Karpas-422 (cell line): ENCODE results near the gene RNF208. TPM values are rescaled to one million over a fixed set of nuclear protein-coding genes. Genes with fewer than 3 reads are reported as not detected.

Source experiments
- DNase-seq: peaks from one replicate; pipeline ENCODE4 v3.0.0-alpha.2; 2015
- H2AFZ ChIP-seq: fragments of 200-600 bp; sonication (generic); 2 replicates; pipeline ENCODE4 v1.6.1; 2014; ENCODE audit warnings: antibody characterized with exemption, low read length, mixed read lengths
- H3K27ac ChIP-seq: fragments of 200-600 bp; sonication (generic); 2 replicates; pipeline ENCODE4 v1.5.1; 2014; ENCODE audit warnings: mild to moderate bottlenecking, low read length, moderate library complexity
- H3K27me3 ChIP-seq: fragments of 200-600 bp; sonication (generic); 2 replicates; pipeline ENCODE4 v1.6.1; 2014; ENCODE audit warnings: low read length, mixed read lengths
- H3K36me3 ChIP-seq: fragments of 200-600 bp; sonication (generic); 2 replicates; pipeline ENCODE4 v1.6.1; 2014; ENCODE audit warnings: low read length, mixed read lengths; ENCODE audit not compliant: insufficient read depth
- H3K4me1 ChIP-seq: fragments of 200-600 bp; sonication (generic); 2 replicates; pipeline ENCODE4 v1.6.1; 2014; ENCODE audit warnings: mild to moderate bottlenecking, low read length, mixed read lengths
- H3K4me2 ChIP-seq: fragments of 200-600 bp; sonication (generic); 2 replicates; pipeline ENCODE4 v1.6.1; 2014; ENCODE audit warnings: low read length, low read depth, mild to moderate bottlenecking; ENCODE audit not compliant: poor library complexity, severe bottlenecking
- H3K4me3 ChIP-seq: fragments of 200-600 bp; sonication (generic); 2 replicates; pipeline ENCODE4 v1.5.1; 2014; ENCODE audit warnings: mild to moderate bottlenecking, antibody characterized with exemption, low read length, mixed read lengths
- H3K79me2 ChIP-seq: fragments of 200-600 bp; sonication (generic); 2 replicates; pipeline ENCODE4 v1.6.1; 2014; ENCODE audit warnings: mild to moderate bottlenecking, low read length, mixed read lengths
- H3K9ac ChIP-seq: fragments of 200-600 bp; sonication (generic); 2 replicates; pipeline ENCODE4 v1.6.0; 2014; ENCODE audit warnings: low read length
- H3K9me2 ChIP-seq: fragments of 200-600 bp; sonication (generic), shearing (Covaris generic); replicated peaks from 2 replicates; pipeline ENCODE4 v1.6.0; 2014; ENCODE audit warnings: mild to moderate bottlenecking, low read length, moderate library complexity; ENCODE audit not compliant: insufficient read depth
- H3K9me3 ChIP-seq: fragments of 300-700, 200-600 bp; sonication (generic); 2 replicates; pipeline ENCODE4 v1.6.1; 2014; ENCODE audit warnings: low read length, mixed read lengths
- H4K20me1 ChIP-seq: fragments of 200-600 bp; sonication (generic); 2 replicates; pipeline ENCODE4 v1.6.1; 2014; ENCODE audit warnings: mild to moderate bottlenecking, antibody characterized with exemption, low read length, low read depth; ENCODE audit not compliant: insufficient read depth
- total RNA-seq: library from RNA; depleted of rRNA; stranded (reverse); fragments of >200 nt; shearing (Covaris generic); gene quantifications from 2 replicates; pipeline ENCODE4 v1.2.3, GENCODE V29; 2014; ENCODE audit warnings: low replicate concordance

Gene RNF208
- total RNA-seq, 1 experiment from 2014 or later = 0.26 TPM

DNA sequence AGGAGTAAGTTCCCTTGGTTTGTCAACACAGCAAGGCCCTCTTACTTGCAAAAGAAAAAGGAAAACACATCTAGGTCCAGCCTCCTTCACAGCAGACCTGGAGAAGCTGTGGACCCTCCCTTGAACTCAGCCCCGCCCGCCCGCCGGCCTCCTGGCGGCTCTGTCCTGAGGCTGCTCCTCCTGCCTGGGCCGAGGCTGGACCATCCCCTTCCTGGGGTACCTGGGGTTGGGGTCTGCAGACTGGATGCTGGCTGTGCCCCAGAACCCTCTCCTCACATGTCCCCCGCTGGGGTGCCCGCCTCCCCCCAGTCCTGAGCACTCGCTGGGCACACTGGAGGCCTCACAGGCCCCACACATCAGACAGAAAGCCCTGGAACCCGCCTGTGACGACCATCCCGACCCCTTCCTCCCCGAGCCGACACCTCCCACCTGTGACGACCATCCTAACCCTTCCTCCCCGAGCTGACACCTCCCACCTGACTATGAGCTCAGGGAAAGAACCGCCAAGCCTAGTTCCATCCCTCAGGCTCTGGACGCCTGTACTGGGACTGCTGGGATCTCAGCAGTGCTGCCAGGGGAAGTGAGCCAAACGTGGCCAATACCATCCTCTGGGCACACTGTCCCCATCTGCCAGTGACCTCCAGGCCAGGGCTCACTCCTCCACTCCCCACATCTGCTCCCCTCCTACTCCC is 43.0 kb downstream of the RNF208 start:
- H4K20me1 ChIP-seq = peaks cover 10% of the 10 kb centered on the region; the same call in 1 of the 2 replicates
- H3K4me3 ChIP-seq = no peak overlapping the region
- H3K36me3 ChIP-seq = no peaks in the 10 kb centered on the region
- H2AFZ ChIP-seq = no peak overlapping the region
- H3K27ac ChIP-seq = no peak overlapping the region
- H3K4me2 ChIP-seq = no peak overlapping the region
- no peak for DNase-seq
- peaks cover 10% of the 10 kb centered on the region for H3K4me1 ChIP-seq
- no peaks in the 10 kb centered on the region for H3K27me3 ChIP-seq
- H3K9me3 ChIP-seq = no peaks in the 10 kb centered on the region
- no peaks in the 10 kb centered on the region for H3K79me2 ChIP-seq
- H3K9me2 ChIP-seq = no peaks in the 10 kb centered on the region
- H3K9ac ChIP-seq = no peak overlapping the region

DNA sequence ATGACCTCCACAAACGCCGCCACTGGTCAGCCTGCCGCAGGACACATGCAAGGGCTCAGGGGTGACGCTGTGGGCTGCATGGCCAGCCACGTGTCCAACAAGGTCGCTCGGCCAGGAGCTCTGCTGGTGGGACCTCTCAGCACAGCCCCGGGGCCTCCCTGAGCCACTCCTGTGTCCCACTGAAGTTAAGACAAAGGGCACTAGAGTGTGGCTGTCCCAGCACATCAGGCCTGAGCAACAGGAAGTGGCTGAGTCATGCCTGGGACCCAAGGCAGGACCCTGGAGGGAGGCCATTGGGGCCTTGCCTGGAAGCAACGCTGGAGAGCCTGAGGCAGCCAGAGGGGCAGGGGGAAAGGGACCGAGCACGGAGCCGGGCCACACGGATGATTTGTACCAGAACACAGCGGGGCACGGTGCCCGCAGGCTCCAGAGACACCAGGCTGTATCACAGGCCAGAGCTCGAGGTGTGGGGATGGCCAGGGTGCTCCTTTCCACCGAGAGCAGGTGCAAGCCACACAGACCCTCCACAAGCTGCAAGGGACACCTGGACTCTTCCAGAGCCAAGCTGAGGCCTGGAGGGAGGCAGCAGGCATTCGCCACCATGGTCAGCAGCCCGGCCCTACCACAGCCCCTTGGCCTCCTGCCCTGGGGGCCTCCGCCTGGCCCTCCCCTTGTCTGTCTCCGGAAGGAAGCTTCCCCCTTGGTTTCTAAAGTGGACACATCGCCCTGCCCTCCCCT is 43.7 kb downstream of the RNF208 start:
- no peaks in the 10 kb centered on the region for H3K79me2 ChIP-seq
- H3K9me2 ChIP-seq = no peaks in the 10 kb centered on the region
- H3K9me3 ChIP-seq = no peaks in the 10 kb centered on the region
- H3K27ac ChIP-seq = no peak overlapping the region
- H3K27me3 ChIP-seq = no peaks in the 10 kb centered on the region
- DNase-seq = no peak
- peaks cover 10% of the 10 kb centered on the region for H3K4me1 ChIP-seq
- H3K36me3 ChIP-seq = no peaks in the 10 kb centered on the region
- peaks cover 11% of the 10 kb centered on the region; the same call in 1 of the 2 replicates for H4K20me1 ChIP-seq
- H2AFZ ChIP-seq = no peak overlapping the region
- H3K4me2 ChIP-seq = no peak overlapping the region
- H3K4me3 ChIP-seq = no peak overlapping the region
- no peak overlapping the region for H3K9ac ChIP-seq

DNA sequence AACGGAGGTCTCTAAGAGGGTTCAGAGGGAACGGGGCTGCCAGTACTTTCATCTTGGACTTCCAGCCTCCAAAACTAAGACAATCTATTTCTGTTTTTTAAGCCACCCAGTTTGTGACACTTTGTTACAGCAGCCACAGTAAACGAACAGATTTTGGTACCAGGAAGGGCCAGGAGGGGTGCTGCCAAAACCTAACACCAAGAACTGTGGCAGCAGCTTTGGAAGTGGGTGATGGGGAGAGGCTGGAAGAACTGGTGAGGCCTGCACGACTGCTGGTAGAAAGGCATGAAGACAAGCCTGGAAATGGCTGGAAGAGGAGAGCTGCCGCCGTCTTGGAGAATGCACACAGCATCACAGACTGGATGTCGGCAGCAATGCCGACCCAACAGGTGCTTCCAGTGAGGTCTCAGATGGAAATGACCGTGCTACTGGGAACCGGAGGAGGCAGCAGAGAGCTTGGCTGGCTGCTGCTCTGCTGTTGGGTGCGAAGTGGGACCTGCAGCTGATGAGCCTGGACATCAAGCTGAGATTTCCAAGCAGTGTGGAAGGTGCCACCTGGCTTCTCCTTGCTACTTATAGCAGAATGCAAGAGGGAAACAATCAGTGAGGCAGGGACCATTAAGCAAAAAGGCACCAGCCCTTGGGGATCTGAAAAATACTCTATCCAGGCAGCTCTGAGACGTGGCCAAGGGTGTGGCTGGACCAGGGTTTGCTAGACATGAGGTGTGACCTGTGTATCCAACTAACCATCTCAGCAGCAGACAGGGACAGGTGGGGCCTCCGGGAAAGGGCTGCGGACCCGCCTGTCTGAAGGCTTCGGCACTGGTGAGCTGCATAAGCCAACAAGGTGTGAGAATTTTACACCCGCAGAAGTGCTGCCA is 45.5 kb downstream of the RNF208 start:
- Histone ChIP-seq H3K4me3 (no peak overlapping the region), H3K4me2 (no peak overlapping the region), H3K36me3 (no peaks in the 10 kb centered on the region), H3K79me2 (no peaks in the 10 kb centered on the region), H3K9me3 (no peaks in the 10 kb centered on the region), H3K9me2 (no peaks in the 10 kb centered on the region), H3K4me1 (peaks cover 10% of the 10 kb centered on the region), H2AFZ (no peak overlapping the region), H3K27me3 (no peaks in the 10 kb centered on the region), H3K9ac (no peak overlapping the region), H3K27ac (no peak overlapping the region), H4K20me1 (peaks cover 15% of the 10 kb centered on the region; the same call in 1 of the 2 replicates)
- DNase-seq = peak; percentile 86

DNA sequence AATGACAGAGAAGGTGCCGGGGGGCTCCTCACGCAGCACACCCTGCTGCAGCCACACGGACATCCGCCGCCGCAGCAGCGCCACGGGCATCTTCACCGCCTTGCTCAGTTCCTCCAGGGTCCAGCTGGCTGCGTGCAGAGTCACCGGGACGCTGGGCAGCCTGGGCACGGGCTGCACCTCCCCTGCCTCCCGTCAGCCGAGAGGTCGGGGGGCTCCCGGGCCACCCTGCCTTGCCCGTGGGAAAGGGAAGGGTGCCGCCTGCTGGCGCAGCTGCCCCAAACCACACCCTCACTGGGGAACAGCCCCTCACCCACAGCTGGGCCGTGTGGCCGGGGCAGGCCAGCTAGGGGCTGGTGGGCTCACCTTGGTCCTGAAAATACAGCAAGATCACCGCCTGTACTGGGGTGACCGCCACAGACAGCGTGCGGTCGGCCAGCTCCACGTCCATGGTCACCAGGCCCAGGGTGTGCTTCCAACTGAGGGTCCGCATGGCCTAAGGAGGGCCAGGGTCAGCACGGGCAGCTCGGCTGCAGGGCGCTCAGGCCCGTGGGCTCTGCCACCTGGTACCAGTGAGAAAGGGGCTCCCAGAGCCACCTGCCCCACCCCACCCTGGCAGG is 46.6 kb downstream of the RNF208 start:
- no peak overlapping the region for H3K4me3 ChIP-seq
- H3K9me2 ChIP-seq = no peaks in the 10 kb centered on the region
- no peak overlapping the region for H3K4me2 ChIP-seq
- H2AFZ ChIP-seq = no peak overlapping the region
- no peaks in the 10 kb centered on the region for H3K79me2 ChIP-seq
- H4K20me1 ChIP-seq = peaks cover 18% of the 10 kb centered on the region; the same call in 1 of the 2 replicates
- peaks cover 20% of the 10 kb centered on the region for H3K4me1 ChIP-seq
- H3K36me3 ChIP-seq = no peaks in the 10 kb centered on the region
- H3K27ac ChIP-seq = no peak overlapping the region
- peak; percentile 64 for DNase-seq
- no peaks in the 10 kb centered on the region for H3K27me3 ChIP-seq
- H3K9me3 ChIP-seq = no peaks in the 10 kb centered on the region
- no peak overlapping the region for H3K9ac ChIP-seq

DNA sequence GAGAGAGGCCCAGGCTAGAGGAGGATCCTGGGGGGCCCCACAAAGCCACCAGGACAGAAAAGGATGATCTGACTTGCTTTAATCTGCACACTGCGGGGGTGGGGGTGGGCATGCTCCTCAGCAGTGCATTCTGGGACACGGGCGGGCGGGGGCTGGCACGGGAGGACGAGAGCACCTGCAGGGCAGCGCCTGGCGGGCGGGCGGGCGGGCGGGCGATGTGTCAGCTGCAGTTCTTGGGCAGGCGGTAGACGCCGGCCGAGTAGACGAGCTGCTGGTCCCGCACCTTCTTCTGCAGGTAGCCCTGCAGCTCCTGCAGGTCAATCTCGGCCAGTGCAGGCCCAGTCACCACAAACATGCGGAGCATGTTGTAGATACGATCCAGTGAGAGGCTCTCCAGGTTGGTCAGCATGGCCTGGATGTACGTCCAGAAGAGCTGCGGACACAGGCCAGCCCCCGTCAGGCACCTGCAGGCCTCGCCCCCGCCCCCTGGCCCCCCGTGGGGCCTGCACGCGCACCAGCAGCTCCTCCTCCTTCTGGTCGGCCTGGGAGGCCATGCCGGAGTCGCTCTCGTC is 47.2 kb downstream of the RNF208 start:
- no peaks in the 10 kb centered on the region for H3K27me3 ChIP-seq
- no peak overlapping the region for H3K9ac ChIP-seq
- H3K27ac ChIP-seq = no peak overlapping the region
- H3K4me3 ChIP-seq = no peak overlapping the region
- H3K79me2 ChIP-seq = no peaks in the 10 kb centered on the region
- peaks cover 22% of the 10 kb centered on the region; the same call in 1 of the 2 replicates for H4K20me1 ChIP-seq
- no peak overlapping the region for H2AFZ ChIP-seq
- H3K9me2 ChIP-seq = no peaks in the 10 kb centered on the region
- H3K9me3 ChIP-seq = no peaks in the 10 kb centered on the region
- DNase-seq = peak; percentile 77
- H3K4me2 ChIP-seq = no peak overlapping the region
- H3K36me3 ChIP-seq = no peaks in the 10 kb centered on the region
- peaks cover 27% of the 10 kb centered on the region for H3K4me1 ChIP-seq

DNA sequence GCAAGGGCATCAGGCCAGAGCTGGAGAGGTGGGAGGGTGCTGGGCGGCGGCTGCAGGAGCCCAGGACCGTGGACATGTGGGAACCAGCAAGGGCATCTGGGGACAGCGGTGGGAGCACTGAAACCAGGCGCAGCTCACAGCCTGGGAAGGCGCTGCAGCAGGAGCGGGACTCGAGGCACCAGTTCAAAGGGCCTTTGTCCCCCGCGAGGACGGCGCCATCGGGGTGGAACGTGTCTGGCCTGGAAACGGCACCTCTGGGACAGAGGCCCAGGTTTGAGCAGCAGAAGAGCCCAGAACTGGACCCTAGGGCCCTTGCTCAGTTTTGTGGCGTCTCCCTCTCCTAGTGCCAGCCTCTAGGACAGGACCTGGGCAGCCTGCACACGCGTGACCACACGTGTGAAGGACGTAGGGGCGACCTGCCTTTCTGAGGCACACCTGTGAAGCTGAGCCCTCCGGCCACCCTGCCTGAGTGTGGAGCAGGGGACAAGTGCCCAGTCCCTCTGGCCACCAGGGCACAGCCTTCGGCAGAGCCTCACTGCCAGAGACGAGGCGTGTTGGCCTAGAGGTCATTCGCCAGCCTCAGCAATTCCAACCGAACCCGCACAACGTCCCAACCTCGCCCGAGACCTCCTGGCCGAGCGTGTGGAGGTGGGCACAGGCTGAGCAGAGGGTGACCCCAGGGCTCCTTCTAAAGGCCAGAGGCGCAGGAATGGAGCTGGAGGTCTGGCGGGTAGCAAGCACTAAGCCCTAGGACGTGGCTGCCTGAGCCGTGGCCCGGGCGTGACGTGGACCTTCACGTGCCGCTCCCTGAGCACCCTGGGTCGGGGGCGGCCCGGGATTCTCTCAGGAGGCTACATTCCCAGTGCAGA is 48.0 kb downstream of the RNF208 start:
- Histone ChIP-seq H3K27ac (no peak overlapping the region), H3K36me3 (no peaks in the 10 kb centered on the region), H3K4me3 (no peak overlapping the region), H4K20me1 (peaks cover 22% of the 10 kb centered on the region; the same call in 1 of the 2 replicates), H3K4me1 (peaks cover 34% of the 10 kb centered on the region), H3K79me2 (no peaks in the 10 kb centered on the region), H2AFZ (no peak overlapping the region), H3K9me3 (no peaks in the 10 kb centered on the region), H3K27me3 (no peaks in the 10 kb centered on the region), H3K4me2 (no peak overlapping the region), H3K9ac (no peak overlapping the region), H3K9me2 (no peaks in the 10 kb centered on the region)
- no peak for DNase-seq
